ENCODE measurements around the gene USP31.

USP31 gene

GRCh38 chr16:23149267-23149992 is at the start of gene USP31:
TSS of gene USP31 (minus strand) at chr16:23149452. CDS start at chr16:23149270, 182 bp downstream.
- DNase-seq (ENCODE audit: low read depth), result peak; percentile 90

GRCh38 chr16:23196539-23196938 is 47.3 kb upstream of the USP31 start:
- no peak for DNase-seq (ENCODE audit: low read depth)

- no peak for DNase-seq (ENCODE audit: low read depth)
Observed at GRCh38 chr16:23195366-23195978, 46.2 kb upstream of the USP31 start.

GRCh38 chr16:23194497-23195221 is 45.4 kb upstream of the USP31 start:
- no peak for DNase-seq (ENCODE audit: low read depth)

- DNase-seq (ENCODE audit: low read depth), result no peak
Observed at GRCh38 chr16:23188911-23189310, 39.7 kb upstream of the USP31 start.

GRCh38 chr16:23187341-23187740 is 38.1 kb upstream of the USP31 start:
- no peak for DNase-seq (ENCODE audit: low read depth)

- no peak for DNase-seq (ENCODE audit: low read depth)
Observed at GRCh38 chr16:23186171-23186570, 36.9 kb upstream of the USP31 start.

- DNase-seq (ENCODE audit: low read depth), result no peak
Observed at GRCh38 chr16:23185656-23186055, 36.4 kb upstream of the USP31 start.

- DNase-seq (ENCODE audit: low read depth), result no peak
Observed at GRCh38 chr16:23183543-23183862, 34.3 kb upstream of the USP31 start.

GRCh38 chr16:23182679-23183542 is 33.7 kb upstream of the USP31 start, which contains the start of gene SCNN1G:
TSS of gene SCNN1G (plus strand) at chr16:23182745. CDS start at chr16:23186272, 3,527 bp downstream.
- no peak for DNase-seq (ENCODE audit: low read depth)

- peak; percentile 81 for DNase-seq (ENCODE audit: low read depth)
Observed at GRCh38 chr16:23182206-23182678, 33.0 kb upstream of the USP31 start.

GRCh38 chr16:23181506-23181905 is 32.3 kb upstream of the USP31 start:
- no peak for DNase-seq (ENCODE audit: low read depth)

GRCh38 chr16:23175651-23176050 is 26.4 kb upstream of the USP31 start:
- no peak for DNase-seq (ENCODE audit: low read depth)

- no peak for DNase-seq (ENCODE audit: low read depth)
Observed at GRCh38 chr16:23174622-23175021, 25.4 kb upstream of the USP31 start.

GRCh38 chr16:23172994-23173393 is 23.7 kb upstream of the USP31 start:
- DNase-seq (ENCODE audit: low read depth), result no peak

- DNase-seq (ENCODE audit: low read depth), result no peak
Observed at GRCh38 chr16:23172583-23172982, 23.3 kb upstream of the USP31 start.

- DNase-seq (ENCODE audit: low read depth), result no peak
Observed at GRCh38 chr16:23164736-23165135, 15.5 kb upstream of the USP31 start.

- DNase-seq (ENCODE audit: low read depth), result no peak
Observed at GRCh38 chr16:23163921-23164320, 14.7 kb upstream of the USP31 start.

- no peak for DNase-seq (ENCODE audit: low read depth)
Observed at GRCh38 chr16:23160574-23160973, 11.3 kb upstream of the USP31 start.

GRCh38 chr16:23160082-23160481 is 10.8 kb upstream of the USP31 start:
- no peak for DNase-seq (ENCODE audit: low read depth)

- no peak for DNase-seq (ENCODE audit: low read depth)
Observed at GRCh38 chr16:23158114-23158513, 8.9 kb upstream of the USP31 start.

GRCh38 chr16:23156946-23157460 is 7.8 kb upstream of the USP31 start:
- no peak for DNase-seq (ENCODE audit: low read depth)

Data from activated T-cell treated with anti-CD3 and anti-CD28 coated beads for 48 hours (primary cell).